Esophagus muscularis mucosa (tissue), 4 donors: Measurements from ENCODE around the gene SLC25A24.

Source experiments
- CTCF ChIP-seq, 3 experiments: fragments of 200-600 bp in 2 of 3; fragments of 450-650 bp in 1 of 3; sonication (generic) in 2 of 3; IDR thresholded peaks; one replicate each; pipeline ENCODE4 v1.5.1; 2017 to 2019; ENCODE audit warnings: antibody characterized with exemption in 3 of 3, mild to moderate bottlenecking in 2 of 3, moderate library complexity in 1 of 3
- EP300 ChIP-seq: sonication (generic); formaldehyde crosslinking; IDR thresholded peaks from one replicate; pipeline ENCODE4 v1.6.1; 2017; ENCODE audit warnings: antibody characterized with exemption
- POLR2A ChIP-seq: fragments of 450-650 bp; IDR thresholded peaks from one replicate; pipeline ENCODE4 v1.6.1; 2017; ENCODE audit warnings: antibody characterized with exemption, moderate library complexity, mild to moderate bottlenecking, low read depth
- POLR2AphosphoS5 ChIP-seq, 2 donors: sonication (generic); formaldehyde crosslinking; IDR thresholded peaks; one replicate each; pipeline ENCODE4 v1.6.1; 2017; ENCODE audit warnings: antibody characterized with exemption in 2 of 2

GRCh38 chr1:108152782-108153222 lies 47.3 kb downstream of the SLC25A24 start:
- TF ChIP-seq EP300 = no peak
- no peak for TF ChIP-seq CTCF (IDR thresholded peaks at IDR 0.05)
- no peak for TF ChIP-seq POLR2A
- no peak for TF ChIP-seq POLR2AphosphoS5 (IDR thresholded peaks at IDR 0.05)
